ENCODE measurements around the gene ATP6V0C.

DNA sequence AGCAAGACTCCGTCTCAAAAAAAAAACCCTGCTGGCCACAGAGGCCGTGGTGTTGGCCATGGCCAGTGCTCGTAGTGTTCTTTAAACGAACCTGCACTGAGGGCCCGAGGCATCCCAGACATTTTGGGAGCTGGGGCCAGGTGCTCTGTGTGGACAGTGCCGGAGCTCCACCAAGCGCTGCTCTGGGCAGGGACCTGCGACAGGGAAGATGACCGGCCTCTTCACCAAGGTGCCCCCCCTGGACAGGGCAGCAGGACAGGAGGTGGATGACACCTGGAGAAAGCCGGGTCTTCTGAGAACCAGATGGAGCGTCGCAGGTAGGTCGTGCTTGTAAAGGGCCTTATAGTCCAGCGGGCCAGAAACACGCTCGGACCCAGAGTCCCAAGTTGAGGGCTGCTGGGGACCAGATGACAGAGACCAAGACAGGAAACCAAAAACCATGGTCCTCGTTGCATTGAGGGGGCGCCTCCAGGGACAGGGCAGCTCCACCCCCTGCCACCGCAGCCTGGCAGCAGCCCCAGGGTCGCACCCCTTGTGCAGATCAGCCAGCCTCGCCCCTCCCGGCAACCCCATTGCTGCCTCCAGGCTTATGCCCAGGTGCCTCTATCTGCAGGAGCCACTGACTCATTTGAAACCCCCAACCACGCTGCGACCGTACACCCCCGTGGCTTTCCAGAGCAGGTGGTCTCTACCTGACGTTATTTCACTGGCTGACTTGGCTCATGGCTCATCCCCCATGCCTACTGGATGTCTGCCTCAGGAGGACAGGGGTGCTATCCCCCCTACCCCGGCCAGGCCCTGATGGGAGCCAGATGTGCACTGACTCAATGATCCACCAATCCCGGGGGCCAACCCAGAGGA, 46.9 kb upstream of the ATP6V0C start:
- TF ChIP-seq, protein P1, sequence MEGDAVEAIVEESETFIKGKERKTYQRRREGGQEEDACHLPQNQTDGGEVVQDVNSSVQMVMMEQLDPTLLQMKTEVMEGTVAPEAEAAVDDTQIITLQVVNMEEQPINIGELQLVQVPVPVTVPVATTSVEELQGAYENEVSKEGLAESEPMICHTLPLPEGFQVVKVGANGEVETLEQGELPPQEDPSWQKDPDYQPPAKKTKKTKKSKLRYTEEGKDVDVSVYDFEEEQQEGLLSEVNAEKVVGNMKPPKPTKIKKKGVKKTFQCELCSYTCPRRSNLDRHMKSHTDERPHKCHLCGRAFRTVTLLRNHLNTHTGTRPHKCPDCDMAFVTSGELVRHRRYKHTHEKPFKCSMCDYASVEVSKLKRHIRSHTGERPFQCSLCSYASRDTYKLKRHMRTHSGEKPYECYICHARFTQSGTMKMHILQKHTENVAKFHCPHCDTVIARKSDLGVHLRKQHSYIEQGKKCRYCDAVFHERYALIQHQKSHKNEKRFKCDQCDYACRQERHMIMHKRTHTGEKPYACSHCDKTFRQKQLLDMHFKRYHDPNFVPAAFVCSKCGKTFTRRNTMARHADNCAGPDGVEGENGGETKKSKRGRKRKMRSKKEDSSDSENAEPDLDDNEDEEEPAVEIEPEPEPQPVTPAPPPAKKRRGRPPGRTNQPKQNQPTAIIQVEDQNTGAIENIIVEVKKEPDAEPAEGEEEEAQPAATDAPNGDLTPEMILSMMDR (IDR thresholded peaks at IDR 0.05), result no peak
- TF ChIP-seq POLR2A (IDR thresholded peaks at IDR 0.05), result no peak
- no peak for TF ChIP-seq POLR2AphosphoS5 (IDR thresholded peaks at IDR 0.05)

Data from breast epithelium (tissue), 3 donors.